ENCODE results near the gene SDCCAG8.

SDCCAG8 gene

DNA sequence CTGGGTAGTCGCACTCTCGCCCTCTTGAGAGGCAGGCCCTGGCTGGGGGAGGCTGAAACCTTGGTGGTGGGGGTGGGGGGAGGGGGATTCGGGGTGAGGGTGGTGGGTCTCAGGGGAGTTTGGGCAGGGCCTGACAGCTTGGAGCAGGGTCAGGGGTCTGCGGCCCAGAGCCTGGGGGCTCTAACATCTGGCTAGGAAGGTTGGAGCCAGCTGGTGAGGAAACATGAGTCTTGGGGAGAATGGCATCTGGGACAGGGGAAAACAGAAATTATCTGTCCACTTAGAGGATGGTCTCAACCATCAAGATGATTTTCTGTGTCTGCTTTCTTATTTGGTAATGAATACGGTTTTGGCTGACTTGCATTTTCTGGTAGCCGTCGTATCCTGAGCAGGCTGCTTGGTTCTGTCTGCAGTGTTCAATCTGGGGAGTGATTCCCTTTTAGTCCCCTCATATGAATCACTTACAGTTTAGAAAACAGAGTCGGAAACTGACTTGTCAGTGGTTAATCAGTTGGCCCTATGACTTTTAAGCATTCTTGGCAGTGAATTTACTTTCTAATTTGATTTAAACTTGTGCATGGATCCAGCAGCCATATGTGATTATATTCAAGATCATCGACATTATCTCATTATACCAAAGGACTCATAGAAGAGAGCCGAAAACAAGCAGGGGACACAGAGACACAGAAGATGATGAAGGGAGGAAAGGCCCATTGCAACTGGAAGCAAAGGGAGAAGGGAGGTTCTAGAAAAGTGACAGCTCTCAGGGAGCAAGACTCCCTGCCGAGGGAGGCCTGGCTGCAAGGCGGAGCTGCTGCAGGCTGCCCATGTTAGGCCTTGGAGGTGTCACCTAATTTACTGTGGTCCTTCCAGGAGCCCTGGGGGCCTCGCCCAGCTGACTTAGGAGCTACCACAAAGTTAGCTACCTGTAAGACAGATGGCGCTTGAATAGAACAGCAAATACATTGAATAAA is 237.6 kb downstream of the SDCCAG8 start:
- no peak for DNase-seq (ENCODE audit: low read depth, low spot score)

DNA sequence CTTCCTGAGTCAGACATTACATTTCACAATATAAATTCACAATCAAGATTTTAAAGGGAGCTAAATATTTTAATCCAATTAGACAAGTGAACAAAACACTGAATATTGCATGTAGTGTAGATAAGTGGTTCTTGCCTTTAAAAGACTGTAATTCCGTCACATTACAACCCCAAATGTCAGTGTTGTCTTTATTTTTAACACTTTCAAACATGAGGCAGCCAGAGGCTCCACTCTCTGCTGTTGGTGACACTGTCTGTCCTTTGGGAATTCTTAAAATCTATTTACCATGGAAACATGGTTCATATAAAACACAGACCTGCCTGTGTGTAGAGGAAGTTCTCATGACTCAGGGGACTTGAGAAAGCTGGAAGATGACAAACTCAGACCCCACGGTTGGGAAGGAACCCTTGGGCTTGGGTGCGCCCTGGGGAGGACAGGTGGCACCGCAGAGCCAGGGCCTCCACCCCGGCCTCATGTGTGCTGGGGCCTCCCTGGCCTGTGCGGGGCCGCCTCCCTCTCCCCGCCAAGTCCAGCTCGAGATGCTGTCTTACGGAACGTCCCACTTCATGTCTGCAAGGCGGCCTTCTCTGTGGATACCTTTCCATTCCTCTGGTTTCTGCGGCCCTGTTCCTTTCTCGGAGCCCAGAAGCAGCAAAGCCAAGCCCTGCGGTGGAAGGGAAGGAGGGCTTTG is 239.0 kb downstream of the SDCCAG8 start:
- no peak overlapping the region for H3K27ac ChIP-seq
- DNase-seq (ENCODE audit: low read depth, low spot score), result no peak

More for the DNA sequence above, 237.6 kb downstream of the SDCCAG8 start:
- no peak overlapping the region for H3K27ac ChIP-seq

DNA sequence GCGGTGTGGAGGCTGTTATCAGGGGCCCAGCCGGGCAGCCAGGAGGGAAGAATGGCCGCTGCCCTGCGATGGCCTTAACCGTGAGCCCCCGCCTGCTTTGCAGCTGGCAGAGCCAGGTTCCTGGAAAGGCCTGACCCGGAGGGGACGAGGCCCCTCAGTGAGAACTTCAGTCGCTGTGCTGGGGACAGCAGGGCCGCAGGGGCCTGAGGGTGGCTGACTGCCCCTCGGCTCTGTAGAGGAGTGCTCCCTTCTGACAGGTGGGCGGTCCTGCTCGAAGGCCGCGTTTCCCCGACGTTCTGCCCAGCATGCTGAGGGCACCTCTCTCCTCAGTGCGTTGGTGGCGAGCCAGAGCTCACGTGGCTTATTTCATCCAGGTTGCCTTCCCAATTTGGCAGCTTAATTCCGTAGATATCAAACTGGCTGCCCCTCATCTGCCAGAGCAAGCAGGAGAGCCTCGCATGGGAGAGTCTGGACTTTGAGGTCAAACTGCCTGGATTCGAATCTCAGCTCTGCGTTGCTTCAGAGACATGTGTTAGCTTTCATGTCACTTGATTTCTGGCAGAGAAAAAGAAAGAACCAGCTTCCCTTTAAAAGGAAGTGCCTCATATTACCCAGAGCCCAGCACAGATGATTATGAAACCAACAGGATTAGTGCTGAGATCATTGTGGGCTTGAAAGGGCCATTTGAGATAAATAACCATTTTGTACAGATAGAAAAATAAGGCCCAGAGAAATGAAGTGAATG is 239.8 kb downstream of the SDCCAG8 start:
- DNase-seq (ENCODE audit: low read depth, low spot score), result no peak

DNA sequence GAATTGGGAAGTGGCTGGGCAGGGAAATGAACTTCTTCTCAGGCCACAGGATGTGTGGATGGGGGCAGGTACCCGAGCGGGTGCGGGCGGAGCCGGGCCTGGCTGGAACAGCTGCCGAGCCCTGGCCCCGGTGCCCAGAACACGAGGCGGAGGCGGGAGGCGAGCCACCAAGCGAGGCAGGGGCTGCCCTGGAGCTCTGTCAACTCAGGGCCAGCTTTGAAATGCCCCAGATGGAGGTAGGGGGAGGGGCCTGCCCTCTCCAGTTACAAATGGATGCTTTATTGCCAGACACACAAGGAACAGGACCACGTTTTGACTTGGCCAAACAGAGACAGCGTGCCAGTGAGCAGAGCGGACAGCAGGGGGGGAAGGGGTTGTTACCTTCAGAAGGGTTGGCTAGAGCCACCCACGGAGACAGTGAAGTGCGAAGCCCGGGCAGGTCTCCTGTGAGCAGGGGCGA is 240.4 kb downstream of the SDCCAG8 start:
- no peak for DNase-seq (ENCODE audit: low read depth, low spot score)
- no peak overlapping the region for H3K27ac ChIP-seq

More for the DNA sequence above, 239.8 kb downstream of the SDCCAG8 start:
- no peak overlapping the region for H3K27ac ChIP-seq

DNA sequence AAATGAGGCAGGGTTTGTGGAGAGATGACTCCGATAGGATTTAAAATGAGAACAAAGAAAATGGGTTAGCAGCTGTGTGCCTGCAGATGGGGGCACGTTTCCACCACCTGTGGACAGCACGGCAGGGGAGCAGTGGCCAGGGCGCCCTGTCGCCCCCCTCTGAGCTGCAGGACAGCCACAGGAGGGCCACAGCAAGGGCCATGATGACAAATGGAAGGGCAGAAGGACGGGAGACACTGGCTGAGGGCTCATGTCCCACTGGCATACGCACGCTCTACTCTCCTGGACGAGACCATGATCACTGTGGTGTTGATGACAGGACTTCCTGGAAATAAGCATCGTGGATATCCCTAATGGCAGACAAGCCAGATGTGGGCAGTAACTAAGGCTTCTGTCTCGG is 241.0 kb downstream of the SDCCAG8 start:
- DNase-seq (ENCODE audit: low read depth, low spot score), result no peak
- no peak overlapping the region for H3K27ac ChIP-seq

DNA sequence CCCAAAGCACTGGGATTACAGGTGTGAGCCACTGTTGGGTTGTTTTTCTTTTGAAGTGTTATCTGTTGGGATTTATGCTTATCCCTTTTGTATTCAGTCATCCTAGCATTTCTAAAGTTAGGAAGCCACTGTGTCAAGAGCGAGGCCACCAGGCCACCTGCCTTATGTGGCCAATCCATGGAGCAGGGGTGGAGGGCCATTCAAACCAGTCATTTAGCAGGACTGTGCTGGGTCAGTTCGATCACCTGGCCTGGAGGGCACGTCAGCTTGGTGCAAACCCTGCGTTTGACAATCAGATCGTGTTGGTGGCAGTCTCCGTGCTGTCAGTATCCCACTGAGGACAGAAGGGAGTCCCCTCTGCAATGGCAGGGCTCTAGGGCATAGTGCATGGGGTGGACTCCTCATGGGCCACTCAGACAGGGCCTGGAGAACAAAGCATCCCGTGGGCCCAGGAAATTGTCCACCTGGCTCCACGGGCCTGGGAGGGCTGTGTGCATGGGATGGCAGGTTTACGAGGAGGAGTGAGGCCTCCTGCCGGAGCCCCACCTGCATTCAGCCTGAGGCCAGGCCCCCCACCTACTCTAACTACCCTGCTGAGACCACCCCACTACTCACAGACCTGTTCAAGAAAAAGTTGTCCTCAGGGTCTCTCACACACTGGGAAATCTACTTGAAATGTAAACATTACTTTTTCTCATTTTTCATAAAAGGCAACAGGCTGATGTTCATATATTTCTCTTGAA is 242.3 kb downstream of the SDCCAG8 start:
- no peak for DNase-seq (ENCODE audit: low read depth, low spot score)

DNA sequence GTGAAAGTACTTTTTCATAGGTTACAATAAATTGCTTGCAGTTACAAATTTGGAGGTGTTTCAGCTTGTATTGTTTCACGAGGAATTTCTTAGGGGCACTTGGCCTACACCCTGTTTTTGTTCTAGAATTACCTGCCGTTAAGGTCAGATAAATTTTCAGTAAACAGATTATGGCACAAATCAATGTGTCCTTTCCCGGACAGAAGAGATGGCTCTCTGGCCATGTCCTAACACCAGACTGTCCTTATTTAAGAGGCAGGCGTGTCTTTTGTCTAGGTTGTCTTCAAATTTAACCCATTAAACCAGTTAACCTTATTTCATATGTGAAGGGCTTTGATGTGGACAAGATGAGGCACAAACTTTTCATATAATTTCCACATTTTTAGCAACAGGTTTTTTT is 243.4 kb downstream of the SDCCAG8 start:
- no peak overlapping the region for H3K27ac ChIP-seq
- no peak for DNase-seq (ENCODE audit: low read depth, low spot score)

More for the DNA sequence above, 242.3 kb downstream of the SDCCAG8 start:
- no peak overlapping the region for H3K27ac ChIP-seq

DNA sequence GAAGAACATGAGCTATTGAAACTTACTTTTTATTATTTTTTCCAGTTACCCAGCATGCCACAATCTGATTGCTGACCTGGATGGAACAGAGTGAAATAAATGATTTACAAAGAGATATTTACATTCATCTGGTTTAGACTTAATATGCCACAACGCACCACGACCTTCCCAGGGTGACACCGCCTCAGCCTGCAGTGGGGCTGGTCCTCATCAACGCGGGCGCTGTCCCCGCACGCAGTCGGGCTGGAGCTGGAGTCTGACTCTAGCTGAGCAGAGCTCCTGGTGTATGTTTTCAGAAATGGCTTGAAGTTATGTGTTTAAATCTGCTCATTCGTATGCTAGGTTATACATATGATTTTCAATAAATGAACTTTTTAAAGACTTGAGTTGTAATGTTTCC is 243.9 kb downstream of the SDCCAG8 start:
- DNase-seq (ENCODE audit: low read depth, low spot score), result no peak
- H3K27ac ChIP-seq, result no peak overlapping the region

DNA sequence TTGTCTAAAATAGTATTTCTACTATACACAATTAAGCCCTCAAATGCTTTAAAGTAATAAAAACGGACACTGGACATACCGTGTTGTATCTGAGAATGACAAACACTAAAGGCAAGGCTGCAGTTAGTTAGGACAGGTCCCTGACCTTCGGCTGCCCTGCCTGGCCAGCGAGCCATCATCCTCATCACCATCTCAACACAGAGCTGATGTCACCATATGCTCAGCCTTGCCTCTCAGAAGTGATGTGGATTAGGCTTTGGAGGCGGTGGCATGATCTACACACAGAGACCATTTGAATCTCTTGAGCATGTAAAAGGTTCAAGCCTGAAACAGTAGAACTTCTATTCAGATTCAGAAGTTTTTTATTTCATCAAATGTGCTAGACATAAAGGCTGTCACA is 244.7 kb downstream of the SDCCAG8 start:
- no peak for DNase-seq (ENCODE audit: low read depth, low spot score)
- peak overlapping the region; percentile 57 for H3K27ac ChIP-seq

DNA sequence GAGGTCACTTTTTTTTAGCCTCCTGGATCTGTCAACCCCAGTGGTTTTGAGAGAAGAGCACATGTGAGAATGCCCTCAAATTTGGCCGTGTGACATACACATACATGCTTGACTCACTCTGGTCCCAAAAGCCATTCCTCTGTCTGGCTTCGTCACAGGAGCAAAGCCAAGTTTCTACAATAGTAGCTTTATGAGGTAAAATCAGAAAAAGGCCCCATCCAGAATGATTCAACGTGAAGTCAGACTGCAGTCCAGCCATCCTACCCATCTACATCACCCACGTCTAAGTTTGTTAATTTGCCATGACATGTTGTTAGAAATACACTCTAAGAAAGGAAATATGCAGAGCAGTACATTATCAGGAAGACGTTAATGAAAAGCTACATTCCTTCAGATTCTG is 245.2 kb downstream of the SDCCAG8 start:
- peak; percentile 63 for DNase-seq (ENCODE audit: low read depth, low spot score)
- peak overlapping the region; percentile 57 for H3K27ac ChIP-seq

DNA sequence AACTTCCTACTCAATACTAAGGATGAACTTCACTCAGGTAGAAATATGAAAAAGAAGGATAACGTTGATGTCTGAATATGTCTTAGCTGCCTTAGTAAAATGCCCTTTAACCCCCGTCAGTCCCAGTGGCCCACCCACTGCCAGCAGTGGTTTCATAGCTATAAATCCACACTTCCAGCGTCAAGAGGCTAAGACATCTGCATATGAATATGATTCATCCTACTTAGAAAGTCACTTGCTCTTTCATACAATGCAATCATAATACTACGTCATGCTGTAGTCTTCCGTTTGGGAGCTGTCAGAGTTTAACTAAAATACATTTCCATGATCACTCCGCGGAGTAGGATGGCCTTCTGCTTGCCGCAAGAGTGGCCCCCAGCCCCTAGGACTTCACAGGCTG is 247.3 kb downstream of the SDCCAG8 start:
- no peak overlapping the region for H3K27ac ChIP-seq
- no peak for DNase-seq (ENCODE audit: low read depth, low spot score)

DNA sequence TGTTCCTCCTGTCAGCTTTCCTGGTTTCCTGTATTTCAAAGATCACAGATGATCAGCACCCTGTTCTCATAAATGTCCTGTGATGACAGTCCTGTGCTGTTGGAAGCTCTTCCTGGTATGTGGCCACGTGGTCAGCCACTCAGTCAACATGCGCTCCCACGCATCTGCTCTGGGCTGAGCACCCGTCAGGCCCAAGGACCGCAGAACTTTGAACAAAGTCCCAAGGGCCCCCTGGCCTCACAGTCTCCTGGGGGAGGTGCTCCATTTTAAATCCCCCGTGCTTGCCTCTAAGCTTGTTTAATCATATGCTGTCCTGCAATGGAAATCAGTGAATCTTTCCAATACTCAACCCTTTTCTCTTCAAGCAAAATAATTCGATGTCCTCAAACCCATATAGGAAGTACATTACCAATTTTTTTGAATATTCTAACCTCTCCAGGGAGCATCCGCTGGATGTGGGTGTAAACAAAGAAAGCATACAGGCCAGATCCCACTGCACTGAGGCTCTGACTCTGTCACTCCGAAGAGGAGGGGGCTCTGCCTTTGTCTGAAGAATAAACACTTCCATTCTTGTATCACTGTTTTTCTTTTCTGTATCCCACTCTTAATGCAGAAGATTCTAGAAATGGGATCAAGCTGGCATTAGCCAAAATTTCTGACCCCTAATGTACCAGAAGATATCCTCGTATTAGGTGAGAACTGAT is 250.3 kb downstream of the SDCCAG8 start:
- DNase-seq (ENCODE audit: low read depth, low spot score), result no peak
- no peak overlapping the region for H3K27ac ChIP-seq

DNA sequence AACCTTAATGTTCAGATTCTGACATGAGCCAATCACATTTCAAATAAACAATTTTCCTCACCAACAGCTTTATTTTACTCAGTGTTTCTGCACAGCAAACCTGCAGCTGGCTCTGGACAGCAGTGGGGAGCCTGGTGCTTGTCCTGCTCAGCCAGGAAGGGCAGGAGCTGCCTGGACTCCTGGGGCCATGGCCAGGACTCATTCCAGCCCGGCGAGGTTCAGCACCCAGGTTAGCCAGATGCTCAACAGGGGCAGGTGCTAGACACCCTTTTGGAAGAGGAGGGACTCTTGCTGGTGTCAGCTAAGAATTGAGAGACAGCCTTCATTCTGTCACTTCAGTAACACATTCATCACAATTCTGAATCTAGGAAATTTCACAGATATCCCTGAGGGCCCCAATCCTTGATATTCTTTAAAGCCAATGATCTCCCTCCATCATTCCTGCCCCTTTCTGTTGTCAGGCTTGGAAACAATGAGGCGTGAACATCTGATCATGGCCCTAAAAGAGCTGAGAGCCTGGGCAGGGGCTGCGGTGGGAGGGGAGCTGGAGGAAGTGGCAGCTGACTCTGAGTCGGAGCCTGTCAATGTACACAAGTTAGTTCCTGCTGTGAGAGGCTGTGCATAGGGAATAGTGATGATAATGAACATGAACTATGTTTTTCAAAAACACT is 251.3 kb downstream of the SDCCAG8 start:
- no peak overlapping the region for H3K27ac ChIP-seq
- DNase-seq (ENCODE audit: low read depth, low spot score), result no peak

DNA sequence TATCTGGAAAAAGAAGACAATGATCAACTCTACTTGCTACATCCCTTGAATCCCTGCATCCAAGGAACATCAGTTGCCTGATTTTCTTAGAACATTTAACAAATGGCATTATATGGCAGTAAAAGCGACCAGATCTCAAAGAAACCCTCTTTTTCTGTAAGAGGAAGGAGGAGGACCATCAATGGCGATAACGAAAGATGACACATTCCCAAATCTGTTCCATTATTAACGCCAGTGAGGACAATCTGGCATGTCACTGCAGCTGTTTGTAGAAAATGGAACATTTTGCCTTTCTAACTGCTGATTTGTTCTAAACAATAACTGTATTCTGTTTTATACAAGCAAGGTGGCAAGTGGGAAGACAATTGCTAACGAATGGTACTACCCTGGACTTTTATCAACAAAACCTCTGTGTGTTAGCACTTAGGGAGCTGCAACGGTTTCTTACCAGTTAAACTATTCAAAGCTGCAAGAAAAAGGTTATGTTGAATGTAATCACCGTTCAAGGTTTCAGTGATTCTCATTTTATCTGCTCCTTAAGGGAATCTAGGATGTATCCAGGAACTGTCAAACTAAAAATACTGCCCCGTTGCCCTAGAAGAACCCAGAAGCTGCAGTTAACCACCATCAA is 251.9 kb downstream of the SDCCAG8 start:
- H3K27ac ChIP-seq, result no peak overlapping the region
- DNase-seq (ENCODE audit: low read depth, low spot score), result no peak

DNA sequence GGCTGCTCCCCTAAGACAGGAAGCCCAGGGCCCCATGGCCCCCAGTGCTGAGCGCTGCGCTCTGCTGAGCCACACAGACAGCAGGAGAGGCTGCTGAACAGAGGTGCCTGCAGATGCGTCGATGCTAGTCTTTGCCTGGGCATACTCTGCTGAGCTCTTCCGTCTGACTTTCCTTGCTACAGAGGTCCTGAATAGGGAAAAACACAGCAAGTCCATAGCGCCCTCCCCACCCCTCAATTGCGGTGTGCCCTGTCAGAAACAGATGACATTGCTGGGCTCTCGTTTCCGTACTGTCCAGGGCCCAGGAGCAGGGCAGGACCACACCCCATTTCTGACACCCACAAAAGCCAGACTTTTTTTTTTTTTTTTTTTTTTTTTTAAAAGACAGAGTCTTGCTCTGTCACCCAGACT is 252.5 kb downstream of the SDCCAG8 start:
- no peak overlapping the region for H3K27ac ChIP-seq

DNA sequence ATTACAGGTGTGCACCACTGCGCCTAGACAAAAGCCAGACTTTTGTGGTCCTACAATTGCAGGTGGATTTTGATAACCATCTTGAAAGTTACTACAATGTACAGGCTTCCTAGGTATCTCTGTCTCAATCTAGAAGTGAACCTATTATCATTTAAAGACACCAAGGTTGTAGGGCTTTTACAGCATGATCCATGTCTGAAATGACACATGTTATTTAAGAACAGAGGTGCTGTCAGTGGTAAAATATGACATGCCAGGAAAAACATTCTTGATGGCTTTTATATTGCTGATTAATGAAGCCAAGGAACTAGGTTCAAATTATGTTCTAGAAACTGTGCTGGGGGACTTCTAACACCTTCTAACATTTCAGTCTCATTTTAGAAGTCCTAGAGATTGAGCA is 253.1 kb downstream of the SDCCAG8 start:
- H3K27ac ChIP-seq, result no peak overlapping the region

More for the DNA sequence above, 252.5 kb downstream of the SDCCAG8 start:
- DNase-seq (ENCODE audit: low read depth, low spot score), result no peak

DNA sequence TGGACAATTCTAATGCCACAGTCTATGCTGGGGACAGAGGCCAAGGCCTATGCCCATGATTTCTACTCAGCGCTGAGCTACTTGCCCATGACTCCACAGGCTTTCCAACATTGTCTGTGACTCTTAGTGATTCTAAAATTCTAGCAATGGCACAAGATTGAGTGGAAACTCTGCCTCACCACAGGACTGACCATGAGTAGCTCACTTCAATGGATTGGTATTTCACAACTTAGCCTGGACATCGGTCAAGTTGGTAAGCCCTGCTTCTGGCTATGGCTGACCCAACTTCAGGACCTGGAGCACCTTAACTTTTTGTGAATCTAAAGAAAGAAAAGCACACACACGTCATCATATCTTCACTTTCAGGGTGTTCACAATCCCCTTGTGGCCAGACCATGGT is 255.1 kb downstream of the SDCCAG8 start:
- no peak overlapping the region for H3K27ac ChIP-seq
- DNase-seq (ENCODE audit: low read depth, low spot score), result no peak

More for the DNA sequence above, 253.1 kb downstream of the SDCCAG8 start:
- DNase-seq (ENCODE audit: low read depth, low spot score), result no peak
